ENCODE measurements around the gene TRHDE.

Gene TRHDE

GRCh38 chr12:72453066-72453465 is 180.9 kb downstream of the TRHDE start:
- Histone ChIP-seq H2AFZ (ENCODE audit: low read length) (no peak overlapping the region), H3K36me3 (ENCODE audit: insufficient read depth, low read length) (no peaks in the 10 kb centered on the region), H3K9ac (ENCODE audit: low read length) (no peak overlapping the region), H3K27me3 (ENCODE audit: insufficient read depth, low read length) (no peaks in the 10 kb centered on the region), H4K20me1 (ENCODE audit: insufficient read depth, low read length) (no peaks in the 10 kb centered on the region), H3K9me2 (ENCODE audit: low read depth, low read length) (no peaks in the 10 kb centered on the region), H3K4me1 (ENCODE audit: insufficient read depth, low read length, severe bottlenecking) (no peaks in the 10 kb centered on the region), H3K9me3 (ENCODE audit: low read length) (no peaks in the 10 kb centered on the region), H3K4me2 (ENCODE audit: low read length) (no peak overlapping the region), H3K79me2 (ENCODE audit: insufficient read depth, low read length) (no peaks in the 10 kb centered on the region), H3K27ac (ENCODE audit: low read depth, low read length, poor library complexity, severe bottlenecking) (no peak overlapping the region), H3F3A (ENCODE audit: insufficient read depth, low read length) (no peaks in the 10 kb centered on the region), H3K4me3 (ENCODE audit: low read depth, low read length, poor library complexity, severe bottlenecking) (no peak overlapping the region)
- TF ChIP-seq EZH2 (IDR thresholded peaks at IDR 0.05; ENCODE audit: borderline replicate concordance, low read length) (no peak), CTCF (IDR thresholded peaks at IDR 0.05; ENCODE audit: low read length) (no peak)

GRCh38 chr12:72453550-72453949 is 181.4 kb downstream of the TRHDE start:
- Histone ChIP-seq H3F3A (ENCODE audit: insufficient read depth, low read length) (no peaks in the 10 kb centered on the region), H4K20me1 (ENCODE audit: insufficient read depth, low read length) (no peaks in the 10 kb centered on the region), H3K4me3 (ENCODE audit: low read depth, low read length, poor library complexity, severe bottlenecking) (no peak overlapping the region), H3K27me3 (ENCODE audit: insufficient read depth, low read length) (no peaks in the 10 kb centered on the region), H3K36me3 (ENCODE audit: insufficient read depth, low read length) (no peaks in the 10 kb centered on the region), H3K4me1 (ENCODE audit: insufficient read depth, low read length, severe bottlenecking) (no peaks in the 10 kb centered on the region), H3K27ac (ENCODE audit: low read depth, low read length, poor library complexity, severe bottlenecking) (no peak overlapping the region), H3K79me2 (ENCODE audit: insufficient read depth, low read length) (no peaks in the 10 kb centered on the region), H3K9me2 (ENCODE audit: low read depth, low read length) (no peaks in the 10 kb centered on the region), H3K4me2 (ENCODE audit: low read length) (no peak overlapping the region), H2AFZ (ENCODE audit: low read length) (no peak overlapping the region), H3K9me3 (ENCODE audit: low read length) (no peaks in the 10 kb centered on the region), H3K9ac (ENCODE audit: low read length) (no peak overlapping the region)
- TF ChIP-seq CTCF (IDR thresholded peaks at IDR 0.05; ENCODE audit: low read length) (no peak), EZH2 (IDR thresholded peaks at IDR 0.05; ENCODE audit: borderline replicate concordance, low read length) (no peak)

- H3K9me3 ChIP-seq (ENCODE audit: low read length), result no peaks in the 10 kb centered on the region
- no peak overlapping the region for H2AFZ ChIP-seq (ENCODE audit: low read length)
Observed at GRCh38 chr12:72464471-72464870, 192.3 kb downstream of the TRHDE start.

More at GRCh38 chr12:72464471-72464870, 192.3 kb downstream of the TRHDE start:
- TF ChIP-seq CTCF (IDR thresholded peaks at IDR 0.05; ENCODE audit: low read length), result no peak
- Histone ChIP-seq H4K20me1 (ENCODE audit: insufficient read depth, low read length) (no peaks in the 10 kb centered on the region), H3K9ac (ENCODE audit: low read length) (no peak overlapping the region), H3F3A (ENCODE audit: insufficient read depth, low read length) (no peaks in the 10 kb centered on the region), H3K36me3 (ENCODE audit: insufficient read depth, low read length) (no peaks in the 10 kb centered on the region), H3K79me2 (ENCODE audit: insufficient read depth, low read length) (no peaks in the 10 kb centered on the region), H3K9me2 (ENCODE audit: low read depth, low read length) (no peaks in the 10 kb centered on the region), H3K27ac (ENCODE audit: low read depth, low read length, poor library complexity, severe bottlenecking) (no peak overlapping the region), H3K27me3 (ENCODE audit: insufficient read depth, low read length) (no peaks in the 10 kb centered on the region), H3K4me3 (ENCODE audit: low read depth, low read length, poor library complexity, severe bottlenecking) (no peak overlapping the region), H3K4me1 (ENCODE audit: insufficient read depth, low read length, severe bottlenecking) (no peaks in the 10 kb centered on the region), H3K4me2 (ENCODE audit: low read length) (no peak overlapping the region)

Data from OCI-LY1 (cell line).